CD4-positive, alpha-beta T cell treated with Interleukin-21 for 1 hour (primary cell): ENCODE results near the gene CDC37L1.
"Not testable (repeated sequence)": the region's sequence is repeated elsewhere in the genome, so short reads cannot be mapped to it uniquely, and the experiment has no call there.

Source experiments
- DNase-seq: peaks from one replicate; pipeline ENCODE4 v3.0.0-alpha.2; 2020

The CDC37L1 gene

DNA sequence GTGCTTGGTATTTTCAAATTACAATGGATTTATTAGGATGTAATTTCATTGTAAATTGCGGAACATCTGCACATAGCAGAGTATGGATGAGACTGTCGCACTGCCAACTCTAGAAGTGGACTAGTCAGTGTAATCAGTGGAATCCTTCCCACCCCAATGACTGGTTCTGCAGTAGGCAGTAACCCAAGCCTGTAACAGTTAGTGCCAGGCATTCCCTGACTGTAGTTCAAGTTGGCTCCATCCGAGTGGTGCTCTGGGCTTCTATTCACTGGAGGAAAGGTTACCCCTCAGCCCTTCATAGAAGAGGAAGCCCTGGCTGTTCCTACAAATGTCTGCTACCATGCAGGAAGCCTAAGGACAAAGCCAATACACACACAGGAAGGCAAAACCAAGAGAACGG lies 38.4 kb downstream of the CDC37L1 start:
- DNase-seq, result no peak

DNA sequence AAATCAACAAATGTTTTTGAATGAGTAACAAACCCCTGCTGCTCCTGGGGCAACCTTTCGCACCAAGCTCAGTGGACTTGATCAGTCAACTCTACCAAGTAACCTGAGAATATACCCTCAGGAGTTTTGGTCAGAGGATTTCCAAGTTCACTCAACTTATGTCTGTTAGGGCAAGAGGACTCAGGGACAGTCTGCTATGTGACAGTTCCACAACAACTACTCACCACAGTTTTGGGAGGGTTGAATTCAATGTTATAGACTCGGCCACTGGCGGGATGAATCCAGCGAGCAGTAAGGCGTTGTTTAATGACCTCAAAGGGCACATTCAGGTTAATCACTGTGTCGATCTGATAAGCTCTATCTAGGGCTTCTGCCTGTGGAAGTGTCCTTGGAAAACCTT lies 39.5 kb downstream of the CDC37L1 start:
- no peak for DNase-seq

DNA sequence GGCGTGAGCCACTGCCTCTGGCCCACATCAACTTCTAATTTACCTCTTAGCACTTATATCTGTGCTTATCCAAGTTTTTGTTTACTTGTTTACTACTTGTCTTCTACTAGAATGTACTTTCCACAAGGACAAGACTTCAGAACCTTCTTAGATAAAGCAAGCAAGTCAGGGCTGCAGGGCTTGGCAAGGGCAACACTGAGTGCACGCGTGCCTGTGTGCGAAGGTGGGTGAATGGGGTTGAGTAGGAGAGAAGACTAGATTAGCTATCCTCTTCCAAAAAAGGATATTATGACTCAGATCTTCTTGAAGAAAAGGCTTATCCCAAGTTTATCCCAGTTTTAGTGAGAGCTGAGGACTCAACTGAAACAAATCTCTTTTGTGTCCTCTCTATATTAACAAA lies 42.4 kb downstream of the CDC37L1 start:
- no peak for DNase-seq

DNA sequence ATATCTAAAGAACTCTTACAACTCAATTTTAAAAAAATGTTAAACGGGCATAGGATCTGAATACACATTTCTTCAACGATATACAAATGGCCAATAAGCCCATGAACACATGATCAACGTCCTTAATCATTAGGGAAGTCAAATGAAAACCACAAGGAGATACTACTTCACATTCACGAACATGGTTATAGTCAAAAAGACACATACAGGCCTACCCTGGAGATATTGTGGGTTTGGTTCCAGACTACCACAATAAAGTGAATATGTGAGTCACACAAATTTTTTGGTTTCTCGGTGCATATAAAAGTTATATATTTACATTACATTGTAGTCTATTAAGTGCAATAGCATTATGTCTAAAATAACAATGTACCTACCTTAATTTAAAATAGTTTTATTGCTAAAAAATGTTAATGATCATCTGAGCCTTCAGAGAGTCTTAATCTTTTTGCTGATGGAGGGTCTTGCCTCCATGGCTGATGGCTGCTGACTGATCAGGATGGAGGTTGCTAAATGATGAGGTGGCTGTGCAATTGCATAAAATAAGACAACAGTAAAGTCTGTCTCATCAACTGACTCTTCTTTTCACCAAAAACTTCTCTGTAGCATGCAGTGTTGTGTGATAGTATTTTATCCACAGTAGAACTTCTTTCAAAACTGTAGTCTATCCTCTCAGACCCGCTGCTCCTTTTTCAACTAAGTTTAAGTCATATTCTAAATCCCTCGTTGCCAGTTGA lies 46.5 kb downstream of the CDC37L1 start:
- DNase-seq, result no peak

DNA sequence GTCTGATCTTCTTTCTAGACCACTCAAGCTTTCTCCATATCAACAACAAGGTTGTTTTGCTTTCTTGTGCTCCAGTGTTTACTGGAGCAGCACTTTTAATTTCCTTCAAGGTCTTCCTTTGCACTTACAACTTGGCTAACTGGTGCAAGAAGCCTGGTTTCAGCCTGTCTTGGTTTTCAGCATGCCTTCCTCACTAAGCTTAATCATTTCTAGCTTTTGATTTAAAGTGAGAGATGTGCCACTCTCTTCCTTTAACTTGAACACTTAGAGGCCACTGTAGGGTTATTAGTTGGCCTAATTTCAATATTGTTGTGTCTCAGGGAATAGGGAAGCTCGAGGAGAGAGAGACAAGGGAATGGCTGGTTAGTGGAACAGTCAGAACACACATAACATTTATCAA lies 48.2 kb downstream of the CDC37L1 start:
- no peak for DNase-seq

DNA sequence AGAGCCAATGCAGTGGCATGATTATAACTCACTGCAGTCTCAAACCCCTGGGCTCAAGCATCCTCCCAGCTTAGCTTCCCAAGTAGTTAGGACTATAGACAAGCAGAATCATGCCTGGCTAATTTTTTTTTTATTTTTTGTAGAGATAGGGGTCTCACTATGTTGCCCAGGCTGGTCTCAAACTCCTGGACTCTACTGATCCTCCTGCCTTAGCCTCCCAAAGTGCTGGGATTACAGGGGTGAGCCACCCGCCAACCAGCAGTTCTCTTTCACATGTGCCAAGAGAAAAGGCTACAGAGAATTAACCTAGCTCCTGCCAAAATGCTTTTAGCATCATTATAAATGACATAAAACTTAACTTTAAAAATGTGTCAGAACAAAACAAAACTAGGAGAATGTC lies 53.5 kb downstream of the CDC37L1 start:
- DNase-seq, result no peak

DNA sequence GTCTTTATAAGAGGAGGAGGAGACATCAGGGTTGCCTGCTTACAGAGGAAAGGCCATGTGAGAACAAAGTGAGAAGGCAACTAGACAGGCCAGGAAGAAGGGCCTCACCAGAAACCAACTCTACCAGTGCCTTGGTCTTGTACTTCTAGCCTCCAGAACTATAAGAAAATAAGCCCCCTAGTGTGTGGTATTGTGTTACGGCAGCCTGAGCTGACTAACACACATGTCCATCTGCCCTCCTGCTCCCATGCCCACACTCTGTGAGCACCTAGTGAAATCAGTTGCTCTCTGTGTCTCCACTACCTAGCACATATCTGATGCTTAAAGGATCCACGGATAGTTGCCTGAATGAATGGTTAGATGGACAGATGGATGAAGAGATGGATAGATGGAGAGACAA lies 54.8 kb downstream of the CDC37L1 start:
- DNase-seq, result no peak

DNA sequence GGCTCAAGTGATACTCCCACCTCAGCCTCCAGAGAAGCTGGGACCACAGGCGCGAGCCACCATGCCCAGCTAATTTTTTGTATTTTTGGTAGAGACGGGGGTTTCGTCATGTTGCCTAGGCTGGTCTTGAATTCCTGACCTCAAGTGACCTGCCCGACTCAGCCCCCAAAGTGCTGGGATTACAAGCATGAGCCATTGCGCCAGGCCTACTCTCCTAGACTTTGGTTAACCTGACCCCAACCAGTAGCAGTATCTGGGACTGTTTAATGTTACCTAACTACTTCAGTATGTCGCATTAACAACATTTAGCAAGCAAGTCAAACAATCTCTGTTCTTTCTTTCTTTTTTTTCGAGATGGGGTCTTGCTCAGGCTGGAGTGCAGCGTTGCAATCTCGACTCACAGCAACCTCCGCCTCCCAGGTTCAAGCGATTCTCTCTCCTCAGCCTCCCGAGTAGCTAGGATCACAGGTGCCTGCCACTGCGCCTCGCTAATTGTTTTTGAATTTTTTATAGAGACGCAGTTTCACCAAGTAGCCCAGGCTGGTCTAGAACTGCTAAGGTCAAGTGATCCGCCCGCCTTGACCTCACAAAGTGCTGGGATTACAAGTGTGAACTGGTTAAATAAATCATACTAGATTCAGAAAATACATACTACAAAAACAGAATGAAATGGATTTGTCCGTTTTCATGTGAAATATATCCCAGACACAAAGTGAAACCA lies 59.7 kb downstream of the CDC37L1 start:
- no peak for DNase-seq

DNA sequence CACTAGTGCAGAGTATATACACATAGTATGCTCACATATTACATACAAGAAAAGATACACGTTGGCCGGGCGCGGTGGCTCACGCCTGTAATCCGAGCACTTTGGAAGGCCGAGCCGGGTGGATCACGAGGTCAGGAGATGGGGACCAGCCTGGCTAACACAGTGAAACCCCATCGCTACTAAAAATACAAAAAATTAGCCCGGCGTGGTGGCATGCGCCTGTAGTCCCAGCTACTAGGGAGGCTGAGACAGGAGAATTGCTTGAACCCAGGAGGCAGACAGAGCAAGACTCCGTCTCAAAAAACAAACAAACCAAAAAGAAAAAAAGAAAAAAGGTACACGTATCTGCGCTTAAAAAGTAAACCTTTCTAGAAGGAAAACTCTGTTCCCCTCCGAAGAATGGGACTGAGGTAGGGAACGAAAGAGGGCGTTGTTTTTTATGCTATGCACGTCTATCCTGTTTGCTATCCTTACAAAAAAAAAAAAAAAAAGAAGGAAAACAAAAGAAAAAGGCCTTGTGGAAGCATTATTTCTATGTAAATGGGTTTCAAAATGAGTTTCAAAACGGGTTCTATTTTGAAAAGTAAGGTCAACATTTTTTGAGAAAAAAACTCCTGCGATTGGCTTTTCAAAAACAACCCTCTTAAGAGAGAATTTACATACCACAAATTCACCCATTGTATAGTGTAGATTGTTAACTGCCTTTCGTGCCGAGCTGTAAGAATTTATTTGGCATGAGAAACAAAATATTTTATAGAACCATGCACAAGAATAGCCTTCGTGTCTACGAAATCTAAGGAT lies 60.4 kb downstream of the CDC37L1 start:
- no peak for DNase-seq

DNA sequence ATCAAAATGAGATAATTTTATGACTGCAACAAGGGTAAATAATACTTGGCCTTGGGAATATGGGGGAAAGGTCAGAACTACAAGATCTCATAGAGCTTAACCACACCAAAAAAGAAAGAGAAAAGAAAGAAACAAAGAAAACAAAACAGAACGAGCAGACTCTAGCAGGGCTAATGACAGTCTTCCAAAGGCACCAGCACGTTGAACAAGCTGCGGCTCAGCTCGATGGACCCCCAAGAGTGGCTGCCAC lies 60.9 kb downstream of the CDC37L1 start:
- DNase-seq, result no peak

DNA sequence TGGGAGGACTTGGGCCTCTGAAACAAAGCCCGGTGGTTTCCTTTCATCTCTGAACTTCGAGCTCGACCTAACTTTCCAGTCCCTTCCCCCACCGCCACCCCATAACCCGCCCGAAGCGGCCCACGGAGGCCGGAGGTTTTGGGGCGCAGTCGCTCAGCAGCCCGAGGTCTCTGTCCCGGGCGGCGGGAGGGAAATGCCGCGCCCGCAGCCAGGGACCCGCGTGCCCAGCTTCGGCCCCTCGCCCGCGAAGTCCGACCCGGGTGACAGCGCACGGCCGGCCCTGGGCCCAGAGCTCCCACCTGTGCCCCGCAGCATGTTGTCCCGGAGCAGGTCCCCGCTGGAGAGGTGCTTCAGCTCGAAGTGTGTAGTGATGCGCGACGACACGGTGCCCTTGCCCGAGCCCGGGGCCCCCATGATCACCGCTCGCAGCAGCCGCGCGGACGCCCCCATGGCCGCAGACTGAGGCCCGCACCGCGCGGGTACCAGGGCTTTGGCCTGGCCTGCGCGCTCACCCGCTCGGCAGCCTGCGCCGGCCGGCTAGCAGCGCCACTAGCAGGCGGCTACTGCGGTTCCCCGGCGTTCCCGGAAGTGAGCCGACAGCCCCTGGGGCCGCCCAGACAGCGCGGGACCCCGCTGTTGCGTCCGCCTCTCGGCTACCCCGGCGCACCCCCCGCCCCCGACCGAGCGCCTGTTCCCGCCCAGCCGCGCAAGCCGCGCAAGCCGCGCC lies 61.4 kb downstream of the CDC37L1 start, which contains the start of gene AK3:
AK3 (minus strand) TSS at position 565 of the 727 bp plus-strand sequence; CDS start at position 450, 115 bp downstream.
- DNase-seq, result peak; percentile 88

DNA sequence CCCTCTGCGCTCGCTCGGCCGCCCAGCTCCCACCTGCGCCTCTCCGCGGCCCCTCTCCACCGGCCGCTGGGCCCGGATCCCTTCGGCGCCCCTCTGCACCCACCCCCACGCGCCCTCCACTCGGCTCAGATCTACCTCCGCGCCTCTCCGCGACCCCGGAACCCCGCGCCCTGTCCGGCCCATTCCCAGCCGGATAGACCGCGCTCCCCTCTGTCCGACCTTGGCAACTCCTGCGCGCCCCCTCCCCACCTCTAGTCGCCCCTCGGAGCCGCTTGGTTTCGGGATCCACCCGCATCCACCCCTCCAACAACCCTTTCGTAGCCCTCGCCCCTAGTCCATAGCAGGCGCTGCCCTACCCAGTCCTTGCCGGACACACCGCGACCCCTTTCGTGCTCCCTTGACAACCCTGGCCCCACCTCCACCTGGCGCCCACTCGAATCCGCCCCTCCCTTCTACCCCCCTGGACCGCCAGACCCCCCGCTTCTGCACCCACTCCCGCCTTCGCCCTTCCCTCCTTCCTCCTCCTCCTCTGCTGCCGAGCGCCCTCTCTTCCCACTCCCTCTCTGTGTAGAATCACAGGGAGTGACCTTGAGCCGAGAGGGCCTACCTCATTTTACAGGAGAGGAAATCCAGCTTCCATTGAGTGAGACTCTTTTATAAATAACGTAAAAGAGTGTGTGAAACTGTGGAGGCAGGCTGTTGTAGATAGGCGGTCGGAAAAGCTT lies 62.2 kb downstream of the CDC37L1 start:
- DNase-seq, result peak; percentile 7

DNA sequence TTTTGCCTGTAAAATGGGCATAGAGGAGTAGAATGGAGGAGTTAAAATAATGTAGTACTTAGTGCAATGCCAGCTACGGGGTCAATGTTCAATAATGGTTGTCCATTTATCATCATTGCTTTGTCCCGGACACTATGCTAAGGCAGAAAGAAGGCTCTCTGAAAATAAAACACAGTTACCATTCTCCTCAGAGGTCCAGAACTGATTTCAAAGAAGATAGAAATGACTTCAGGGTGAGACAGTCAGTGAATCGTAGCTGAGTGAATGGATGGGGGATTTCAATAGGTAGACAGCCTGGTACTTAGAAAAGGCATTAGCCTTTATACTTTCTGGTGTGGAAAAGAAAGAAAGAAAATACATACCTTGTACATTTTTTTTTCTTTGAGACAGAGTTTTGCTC lies 62.9 kb downstream of the CDC37L1 start:
- DNase-seq, result no peak

DNA sequence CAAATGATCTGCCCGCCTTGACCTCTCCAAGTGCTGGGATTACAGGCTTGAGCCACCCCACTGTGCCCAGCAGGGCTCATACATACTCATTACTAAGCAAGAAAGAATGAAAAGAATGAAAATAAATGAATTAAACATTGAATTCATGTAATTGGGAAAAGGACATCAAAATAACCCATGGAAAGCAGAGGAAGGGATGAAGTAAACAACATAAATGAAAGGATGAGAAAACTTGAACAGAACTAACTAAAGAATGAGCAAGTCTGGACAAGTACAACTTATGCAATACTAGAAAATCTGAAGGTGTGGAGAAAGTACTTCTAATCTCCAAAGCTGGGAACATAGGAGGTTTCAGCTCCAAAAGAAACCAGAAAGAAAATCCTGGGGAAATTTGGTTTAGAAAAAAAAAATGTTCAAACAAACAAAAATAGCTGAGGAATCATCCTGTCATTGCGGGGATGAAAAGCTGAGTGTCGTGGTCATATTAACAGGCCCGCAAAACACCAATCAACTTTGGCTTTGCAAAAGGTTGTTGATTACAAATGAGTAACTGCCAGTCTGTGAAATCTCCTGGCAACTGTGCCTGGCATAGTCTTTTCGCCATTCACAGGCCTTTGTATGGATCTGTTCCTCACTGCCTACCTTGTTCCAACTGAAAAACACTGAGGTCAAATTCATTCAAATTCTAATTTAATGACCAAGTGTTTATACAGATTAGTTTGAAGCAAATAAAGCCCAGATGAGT lies 63.9 kb downstream of the CDC37L1 start:
- DNase-seq, result no peak

DNA sequence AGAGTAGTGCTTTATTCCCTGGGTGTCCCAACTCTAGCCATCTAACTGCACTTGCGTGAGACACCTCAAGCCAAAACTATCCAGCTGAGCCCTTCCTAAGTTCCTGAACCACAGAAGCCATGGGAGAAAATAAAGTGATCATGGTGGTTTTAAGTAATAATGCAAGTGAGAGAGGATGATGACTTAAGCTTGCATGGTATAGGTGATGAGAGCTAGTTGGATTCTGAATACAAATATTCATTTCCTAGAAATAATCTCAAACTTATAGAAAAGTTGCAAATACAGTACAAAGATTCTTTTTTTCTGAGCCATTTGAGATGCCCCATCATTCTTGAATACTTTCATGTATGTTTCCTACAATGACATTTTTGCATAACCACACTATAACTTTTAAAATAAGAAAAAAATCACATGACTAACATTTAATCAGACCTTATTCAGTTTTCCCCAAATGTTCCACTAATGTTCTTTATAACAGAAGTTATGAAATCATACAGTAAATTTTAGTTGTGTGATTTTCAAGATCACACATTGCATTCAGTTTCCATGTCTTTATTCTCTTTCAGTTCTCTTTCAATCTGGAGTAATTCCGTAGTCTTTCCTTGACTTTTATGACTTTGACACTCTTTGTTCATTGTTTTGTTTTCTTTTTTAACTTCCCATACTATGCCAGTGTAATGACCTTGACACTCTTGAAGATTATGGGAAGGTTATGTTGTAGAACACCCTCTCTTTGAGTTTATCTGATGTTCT lies 67.1 kb downstream of the CDC37L1 start:
- no peak for DNase-seq

DNA sequence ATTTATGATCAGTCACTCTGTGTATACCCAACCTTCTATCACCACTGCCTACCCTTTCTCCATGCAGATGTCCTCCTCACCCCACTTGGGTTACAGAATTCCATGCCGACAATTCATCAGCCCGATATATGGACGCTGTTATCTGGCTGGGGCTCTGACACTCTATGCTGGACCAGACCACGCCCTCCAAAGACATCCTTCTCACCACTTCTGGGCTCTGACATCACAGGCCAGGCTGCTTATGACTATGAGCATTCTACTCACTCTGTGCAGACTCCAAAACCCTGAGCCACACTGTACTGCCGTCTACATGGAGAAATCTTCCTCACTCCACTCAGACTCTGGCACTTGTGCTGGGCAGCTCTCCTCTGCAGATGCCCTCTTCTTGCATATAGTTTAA lies 69.2 kb downstream of the CDC37L1 start:
- no peak for DNase-seq

DNA sequence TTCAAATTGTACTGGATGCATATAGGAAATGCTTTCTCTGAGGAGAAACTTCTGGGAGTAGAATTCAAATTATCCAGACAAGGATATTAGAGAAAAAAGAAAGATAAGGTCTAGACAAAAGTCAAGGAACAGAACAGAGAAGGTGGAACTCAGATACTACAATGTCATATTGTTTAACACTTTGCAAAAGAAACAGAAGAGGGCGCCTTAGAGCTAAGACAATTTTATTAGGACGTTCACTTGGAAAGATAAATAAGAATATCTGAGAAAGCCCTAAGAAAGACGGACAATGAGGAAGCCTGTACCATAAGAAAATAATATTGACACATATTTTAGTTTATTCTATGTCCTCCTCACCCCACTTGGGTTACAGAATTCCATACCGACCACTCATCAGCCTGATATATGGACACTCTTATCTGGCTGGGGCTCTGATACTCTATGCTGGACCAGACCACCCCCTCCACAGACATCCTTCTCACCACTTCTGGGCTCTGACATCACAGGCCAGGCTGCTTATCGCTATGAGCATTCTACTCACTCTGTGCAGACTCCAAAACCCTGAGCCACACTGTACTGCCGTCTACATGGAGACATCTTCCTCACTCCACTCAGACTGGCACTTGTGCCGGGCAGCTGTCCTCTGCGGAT lies 70.8 kb downstream of the CDC37L1 start:
- peak; percentile 56 for DNase-seq

DNA sequence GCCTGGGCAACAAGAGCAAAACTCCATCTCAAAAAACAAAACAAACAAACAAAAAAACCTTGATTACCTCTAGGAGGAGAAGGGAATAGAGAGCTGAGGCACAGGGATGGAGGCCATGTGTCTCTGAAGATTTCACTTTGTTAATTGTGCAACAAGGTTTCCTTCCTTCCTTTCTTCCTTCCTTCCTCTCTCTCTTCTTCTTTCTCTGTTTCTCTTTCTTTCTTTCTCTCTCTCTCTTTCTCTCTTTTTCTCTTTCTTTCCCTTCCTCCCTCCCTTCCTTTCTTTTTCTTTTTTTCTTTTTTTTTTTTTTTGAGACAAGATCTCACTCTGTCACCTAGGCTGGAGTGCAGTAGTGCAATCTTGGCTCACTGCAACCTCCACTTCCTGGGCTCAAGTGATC lies 75.2 kb downstream of the CDC37L1 start:
- DNase-seq, result not testable (repeated sequence)

DNA sequence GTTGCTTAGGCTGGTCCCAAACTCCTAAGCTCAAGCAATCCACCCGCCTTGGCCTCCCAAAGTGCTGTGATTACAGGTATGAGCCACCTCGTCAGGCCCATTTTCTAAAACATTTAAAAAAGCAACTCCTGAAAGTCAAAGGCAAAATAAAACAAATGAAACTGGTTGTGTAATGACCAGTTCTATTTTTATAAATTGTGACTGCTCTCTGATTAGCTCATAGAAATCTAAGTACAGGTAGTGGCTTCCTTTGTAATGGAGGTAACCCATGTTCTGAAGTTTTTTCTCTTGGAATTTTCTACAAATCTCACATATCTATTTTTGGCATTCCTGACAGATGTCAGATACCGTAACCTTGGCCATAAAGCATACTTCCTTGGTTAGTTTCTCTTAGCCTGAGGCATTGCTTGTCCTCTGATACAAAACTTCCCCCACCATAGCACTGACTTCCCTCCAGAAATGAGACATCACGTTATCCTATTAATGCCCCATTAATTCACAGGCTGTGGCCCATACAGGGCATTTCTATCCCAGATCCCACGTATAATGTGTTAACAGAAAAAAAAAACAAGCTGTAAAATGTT lies 75.7 kb downstream of the CDC37L1 start:
- no peak for DNase-seq

DNA sequence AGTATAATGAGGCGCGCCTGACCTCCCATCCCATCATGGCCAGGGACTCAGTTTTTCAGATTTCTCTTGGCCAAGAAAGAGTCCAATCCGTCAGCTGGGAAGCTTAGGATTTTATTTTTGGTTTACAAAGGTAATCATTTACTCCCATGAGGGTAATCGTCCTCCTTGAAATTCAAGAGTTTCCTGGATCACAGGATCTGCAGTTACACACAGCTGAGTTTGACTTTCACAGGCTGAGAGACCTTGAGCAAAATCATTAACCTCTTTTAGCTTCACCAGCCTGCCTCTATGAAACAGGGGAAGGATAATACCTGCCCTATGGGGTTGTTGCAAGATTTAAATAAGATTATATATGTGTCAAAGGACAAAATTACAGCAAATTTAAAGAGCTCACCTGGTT lies 77.1 kb downstream of the CDC37L1 start:
- DNase-seq, result no peak
